Tongue (tissue), 2 donors: ENCODE measurements around the gene LYPD1. TPM values are rescaled to one million over a fixed set of nuclear protein-coding genes. Genes with fewer than 3 reads are reported as not detected.
"Not testable (repeated sequence)": the region's sequence is repeated elsewhere in the genome, so short reads cannot be mapped to it uniquely, and the experiment has no call there.

Experiments
- DNase-seq: peaks from one replicate; pipeline ENCODE4 v3.0.0-alpha.2; 2015
- total RNA-seq: library from RNA; depleted of rRNA; stranded (reverse); fragments of >200 nt; gene quantifications from one replicate; pipeline ENCODE4 v1.2.3, GENCODE V29; 2014

LYPD1 gene, protein sequence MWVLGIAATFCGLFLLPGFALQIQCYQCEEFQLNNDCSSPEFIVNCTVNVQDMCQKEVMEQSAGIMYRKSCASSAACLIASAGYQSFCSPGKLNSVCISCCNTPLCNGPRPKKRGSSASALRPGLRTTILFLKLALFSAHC
- total RNA-seq = 3.6 TPM

DNA sequence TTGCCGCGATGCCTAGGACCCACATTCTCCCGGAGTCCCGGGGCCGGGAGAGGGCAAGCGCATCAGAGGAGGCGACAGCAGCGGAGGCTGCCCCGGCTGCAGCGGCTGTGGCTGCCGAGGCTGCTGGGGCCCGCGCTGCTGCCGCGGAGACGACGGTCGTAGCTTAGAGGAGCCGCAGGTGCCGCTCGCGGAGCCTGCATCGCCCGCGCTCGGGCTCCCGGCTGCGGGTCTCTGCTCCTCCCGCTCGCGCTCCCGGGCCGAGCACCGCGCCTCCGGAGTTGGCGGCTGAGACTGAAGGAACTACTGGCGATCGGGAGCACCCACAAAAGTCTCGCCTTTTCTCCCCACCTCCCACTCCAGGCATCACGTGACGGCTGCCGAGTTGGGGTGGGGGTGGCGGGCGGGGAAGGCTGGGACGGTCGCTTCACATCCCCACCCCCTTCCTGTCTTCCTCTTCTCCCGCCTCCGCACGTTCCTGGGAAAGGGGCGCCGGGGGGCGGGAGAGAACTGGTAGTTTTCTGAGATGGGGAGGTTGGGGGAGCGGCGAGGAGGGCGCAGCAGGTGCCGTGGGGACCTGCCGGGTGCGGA, at the start of gene LYPD1:
TSS of gene LYPD1 (minus strand) at position 298 of the 588 bp plus-strand sequence. CDS start at position 25, 273 bp downstream.
- DNase-seq = peak; percentile 42

DNA sequence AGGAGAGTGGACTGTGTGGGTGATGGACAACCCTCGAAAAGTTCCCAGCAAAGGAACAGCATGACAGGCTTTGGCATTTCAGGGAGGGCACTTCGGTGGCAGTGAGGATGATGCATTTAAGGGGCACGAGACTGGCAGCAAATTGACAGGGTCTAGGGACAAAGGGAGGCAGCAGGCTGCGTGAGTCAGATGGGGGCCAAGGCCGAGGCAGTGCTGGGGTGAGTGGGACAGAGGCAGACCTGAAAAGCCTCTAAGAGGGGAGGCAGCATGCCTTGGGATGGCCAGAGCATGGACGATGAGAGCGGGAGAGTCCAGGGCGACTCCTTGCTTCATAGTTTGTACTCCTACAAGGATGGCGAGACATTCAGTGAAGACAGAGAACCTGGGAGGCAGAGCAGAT, 49.5 kb upstream of the LYPD1 start:
- no peak for DNase-seq

DNA sequence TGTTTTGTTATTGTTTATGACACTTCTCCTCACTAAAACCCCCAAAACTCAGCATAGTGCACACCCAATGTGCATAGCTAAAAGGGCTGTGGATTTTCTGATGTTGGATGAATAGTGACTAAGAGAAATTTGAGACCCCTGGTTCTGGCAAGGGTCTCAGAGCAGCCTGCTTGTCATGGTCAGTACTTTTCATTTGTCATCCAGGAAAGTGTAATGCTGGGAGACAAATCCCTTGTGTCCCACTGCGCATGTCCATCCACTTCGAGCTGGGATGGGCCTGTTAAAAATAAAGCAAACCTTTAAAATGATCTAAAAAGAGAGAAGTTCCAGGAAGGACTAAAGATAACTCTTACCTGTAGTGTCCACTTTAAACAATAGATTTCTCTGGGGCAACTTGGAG, 46.9 kb upstream of the LYPD1 start:
- no peak for DNase-seq

DNA sequence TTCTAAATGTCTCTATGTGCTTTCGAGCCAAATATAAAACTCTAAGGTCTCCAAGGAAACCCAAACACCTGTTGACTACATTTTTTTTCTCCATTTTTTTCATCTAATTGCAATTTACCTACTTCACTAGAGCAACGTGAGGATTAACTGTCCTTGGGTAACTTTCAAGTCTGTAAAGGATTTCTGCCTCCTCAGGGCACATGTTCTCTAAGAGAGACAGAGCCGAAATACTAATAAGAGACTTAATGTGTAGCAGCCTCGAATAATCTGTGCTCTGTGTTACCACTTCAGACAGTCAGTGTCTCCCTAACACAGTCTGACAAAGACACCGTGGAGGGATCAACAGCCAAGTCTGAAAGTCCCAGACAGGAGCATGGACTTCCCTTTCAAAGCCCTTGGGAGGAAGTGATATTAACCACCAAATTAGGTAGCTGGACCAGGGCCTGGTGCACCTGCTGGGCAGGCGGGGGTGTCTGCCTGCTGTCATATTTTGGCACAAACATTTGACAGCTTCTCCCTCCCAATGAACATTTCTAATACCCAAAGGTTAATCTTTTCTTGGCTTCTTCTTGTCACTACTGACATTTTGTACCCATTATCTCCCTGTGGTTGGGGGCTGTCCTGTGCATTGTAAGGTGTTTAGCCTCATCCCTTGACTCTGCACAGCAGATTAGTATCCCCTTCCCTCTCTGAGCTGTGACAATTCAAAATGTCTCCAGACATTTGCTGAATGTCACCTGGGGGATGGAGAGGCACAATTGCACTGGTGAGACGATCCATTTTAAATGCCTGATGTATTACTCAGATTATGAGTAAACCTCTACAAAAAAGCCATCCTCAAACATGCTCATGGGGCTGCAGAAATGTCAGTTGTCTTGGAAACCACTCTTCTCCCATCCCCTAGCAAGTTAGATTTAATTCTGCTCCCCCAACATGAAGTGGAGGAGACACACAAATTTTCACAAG, 45.7 kb upstream of the LYPD1 start:
- DNase-seq = peak; percentile 60

DNA sequence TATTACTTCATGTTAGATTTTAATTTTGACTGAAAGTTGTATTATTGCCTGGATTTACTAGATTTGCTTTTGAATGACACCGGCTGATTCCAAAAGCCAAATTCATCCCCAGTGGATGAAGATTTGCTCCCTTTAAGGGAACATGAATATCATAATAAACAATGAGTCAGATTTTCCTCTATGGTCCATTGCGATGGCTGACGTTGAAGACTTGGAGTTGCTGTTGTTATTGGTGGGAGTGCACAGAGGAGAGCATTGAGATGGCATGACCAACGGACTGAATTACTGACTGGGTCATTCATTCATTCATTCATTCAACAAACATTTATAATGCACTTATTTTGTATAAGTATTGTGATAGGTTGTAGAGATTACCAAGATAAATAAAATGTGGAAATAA, 33.4 kb upstream of the LYPD1 start:
- no peak for DNase-seq

DNA sequence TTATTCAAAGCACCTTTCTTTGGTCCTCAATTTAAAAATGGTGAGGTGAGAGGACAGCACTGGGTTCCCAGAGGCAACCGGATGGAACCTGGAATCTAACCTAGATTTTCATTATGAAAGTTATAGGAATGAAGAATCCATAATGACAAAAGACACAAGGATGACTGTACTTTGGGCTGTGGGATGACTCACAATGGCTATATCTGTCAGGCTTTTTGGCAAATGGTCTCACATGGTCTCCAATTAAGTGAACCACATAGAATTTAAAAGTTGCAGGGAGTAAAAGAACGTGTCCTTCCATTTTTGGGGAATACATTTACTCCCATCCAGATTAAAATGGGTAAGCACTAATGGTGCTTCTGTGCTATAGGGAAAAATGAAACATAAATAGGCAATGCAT, 31.8 kb upstream of the LYPD1 start:
- DNase-seq = no peak

DNA sequence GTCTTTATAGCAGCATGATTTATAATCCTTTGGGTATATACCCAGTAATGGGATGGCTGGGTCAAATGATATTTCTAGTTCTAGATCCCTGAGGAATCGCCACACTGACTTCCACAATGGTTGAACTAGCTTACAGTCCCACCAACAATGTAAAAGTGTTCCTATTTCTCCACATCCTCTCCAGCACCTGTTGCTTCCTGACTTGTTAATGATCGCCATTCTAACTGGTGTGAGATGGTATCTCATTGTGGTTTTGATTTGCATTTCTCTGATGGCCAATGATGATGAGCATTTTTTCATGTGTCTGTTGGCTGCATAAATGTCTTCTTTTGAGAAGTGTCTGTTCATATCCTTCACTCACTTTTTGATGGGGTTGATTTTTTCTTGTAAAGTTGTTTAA, 29.8 kb upstream of the LYPD1 start:
- DNase-seq = not testable (repeated sequence)

DNA sequence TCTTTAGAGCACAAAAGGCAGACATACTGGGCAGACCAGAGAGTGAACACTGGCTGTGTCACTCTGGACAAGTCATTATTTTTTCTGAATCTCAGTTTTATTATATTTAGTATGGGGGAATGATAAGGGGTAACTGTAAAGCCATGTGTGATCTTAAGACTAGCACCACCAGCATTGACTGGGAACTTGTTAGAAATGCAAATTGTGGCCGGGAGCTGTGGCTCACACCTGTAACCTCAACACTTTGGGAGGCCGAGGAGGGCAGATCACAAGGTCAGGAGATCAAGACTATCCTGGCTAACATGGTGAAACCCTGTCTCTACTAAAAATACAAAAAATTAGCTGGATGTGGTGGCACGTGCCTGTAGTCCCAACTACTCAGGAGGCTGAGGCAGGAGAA, 28.3 kb upstream of the LYPD1 start:
- DNase-seq = not testable (repeated sequence)

DNA sequence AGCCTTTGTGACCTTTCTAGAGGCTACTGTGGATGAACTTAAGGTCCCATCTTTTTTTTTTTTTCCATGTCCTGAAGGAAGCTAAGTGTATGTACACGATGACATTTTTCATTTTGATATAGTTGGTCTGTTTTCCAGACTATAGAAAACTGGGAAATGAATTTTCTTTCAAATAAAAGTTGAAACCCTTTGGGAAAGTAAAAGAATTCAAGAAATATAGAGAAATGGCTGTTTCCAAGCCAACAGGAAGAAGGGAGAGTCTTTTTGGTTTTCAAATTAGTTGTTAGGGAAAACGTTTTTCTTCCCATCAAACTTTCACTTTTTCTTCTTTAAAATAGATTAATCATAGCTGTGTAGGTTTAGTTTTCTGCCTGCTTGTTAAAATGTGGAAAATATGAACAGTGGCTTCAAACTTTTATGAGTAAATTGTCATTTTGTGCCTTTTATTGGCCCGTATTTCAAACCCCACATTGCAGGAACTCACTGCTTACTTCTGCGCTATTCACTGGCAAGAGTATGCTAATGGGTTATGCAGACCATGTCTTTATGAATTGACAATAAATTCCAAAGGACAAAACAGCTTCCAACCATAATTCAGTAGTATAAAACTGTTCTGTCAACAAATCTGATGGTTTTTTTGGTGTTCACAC, 27.7 kb upstream of the LYPD1 start:
- DNase-seq = peak; percentile 19

DNA sequence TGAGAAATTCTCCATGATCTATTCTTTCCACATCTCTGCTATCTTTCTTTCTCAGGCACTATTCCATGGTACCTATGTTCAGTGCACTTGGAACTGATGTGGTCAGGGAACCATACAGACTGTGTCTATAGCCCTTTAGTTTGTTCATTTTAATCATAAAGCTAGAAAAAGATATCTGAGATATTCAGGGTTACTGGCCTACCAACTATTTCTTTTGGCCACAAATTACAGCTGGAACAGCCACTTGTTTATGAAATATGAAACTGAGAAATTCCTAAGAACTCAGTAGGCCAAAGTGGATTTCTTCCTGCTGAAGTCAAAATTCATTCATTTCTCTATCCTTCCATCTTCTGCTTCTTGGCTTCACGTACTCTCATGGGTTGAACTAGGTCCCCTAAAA, 22.8 kb upstream of the LYPD1 start:
- DNase-seq = no peak

DNA sequence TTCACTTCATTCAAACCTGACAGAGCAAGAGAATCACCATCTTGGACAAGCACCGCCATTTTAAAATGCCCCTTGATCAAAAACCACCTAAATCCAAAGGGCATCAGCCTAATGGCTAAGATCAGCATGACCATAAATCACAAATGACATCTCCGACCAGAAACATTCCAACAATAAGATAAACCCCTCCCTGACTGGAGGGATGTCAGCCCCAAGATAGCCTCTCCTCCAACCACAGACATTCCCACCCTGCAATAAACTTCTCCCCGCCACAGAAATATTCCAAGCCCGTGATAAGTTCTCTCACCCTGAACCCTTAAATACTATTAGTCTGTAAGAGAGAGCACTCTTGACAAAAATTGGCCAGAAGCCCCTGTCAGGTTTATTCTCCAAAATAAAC, 21.6 kb upstream of the LYPD1 start:
- DNase-seq = no peak

DNA sequence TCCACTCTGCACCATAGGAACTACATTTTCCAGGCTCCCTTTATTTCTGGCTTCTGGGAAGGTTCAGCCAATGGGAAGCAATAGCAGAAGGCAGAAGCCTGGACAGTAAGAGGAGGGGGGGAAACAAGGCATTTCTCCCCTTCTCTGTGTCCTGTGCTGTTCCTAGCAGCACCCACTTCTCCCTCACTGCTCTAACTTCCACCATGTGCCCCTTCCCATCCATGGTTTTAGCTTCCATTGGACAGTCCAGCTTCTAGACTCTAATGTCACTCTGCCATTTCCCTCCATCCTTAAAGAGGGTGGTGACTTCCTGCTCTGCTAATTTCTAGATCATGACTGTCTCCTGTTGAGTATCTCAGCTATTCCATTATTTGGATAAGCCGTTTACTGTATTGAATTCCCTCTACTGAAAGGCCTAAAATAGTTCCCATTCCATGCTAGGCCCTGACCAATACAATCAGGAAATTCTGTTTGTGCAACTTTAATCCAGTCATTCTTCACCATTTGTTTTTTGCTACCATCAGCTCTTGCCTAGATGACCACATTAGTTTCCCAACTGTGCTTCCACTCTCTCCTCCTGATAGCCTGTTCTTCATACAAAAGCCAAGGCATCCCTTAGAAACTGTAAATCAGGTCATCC, 20.8 kb upstream of the LYPD1 start:
- no peak for DNase-seq

DNA sequence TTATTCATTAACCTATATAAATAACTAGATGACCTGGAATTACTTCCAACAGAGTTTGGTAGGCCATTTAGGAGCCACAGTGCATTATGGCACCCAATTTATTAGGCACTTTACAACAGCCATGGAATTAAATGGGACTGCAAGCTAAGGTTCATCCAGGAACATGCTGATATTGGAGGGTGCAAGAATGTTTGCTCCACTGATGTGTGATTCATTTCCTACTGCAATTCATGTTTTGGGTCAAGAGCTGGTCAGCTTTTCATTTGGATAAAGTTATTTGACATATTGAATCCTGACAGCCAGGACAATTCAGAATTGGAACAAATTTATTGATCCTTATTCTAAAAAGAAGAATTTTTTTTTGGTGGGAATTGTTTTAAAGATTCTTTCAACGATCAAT, 11.8 kb upstream of the LYPD1 start:
- no peak for DNase-seq

DNA sequence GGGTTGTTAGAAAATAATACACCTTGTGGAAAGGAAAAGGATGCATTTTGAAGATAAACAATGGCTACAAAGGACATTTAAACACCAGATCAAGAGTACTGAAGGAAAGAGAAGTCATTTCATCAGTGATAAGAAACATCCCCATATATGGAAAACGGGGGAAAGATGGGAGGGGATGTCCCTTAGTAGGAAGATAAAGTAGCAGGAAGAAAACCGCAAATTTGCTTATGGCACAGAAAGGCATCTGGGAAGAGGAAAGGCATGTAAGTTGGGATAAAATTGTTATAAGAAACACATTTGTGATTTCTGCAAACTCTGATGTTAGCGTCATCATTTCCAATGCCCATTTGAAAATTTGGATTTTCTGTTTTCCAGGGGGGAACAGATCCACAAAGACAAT, 10.5 kb upstream of the LYPD1 start:
- DNase-seq = no peak

DNA sequence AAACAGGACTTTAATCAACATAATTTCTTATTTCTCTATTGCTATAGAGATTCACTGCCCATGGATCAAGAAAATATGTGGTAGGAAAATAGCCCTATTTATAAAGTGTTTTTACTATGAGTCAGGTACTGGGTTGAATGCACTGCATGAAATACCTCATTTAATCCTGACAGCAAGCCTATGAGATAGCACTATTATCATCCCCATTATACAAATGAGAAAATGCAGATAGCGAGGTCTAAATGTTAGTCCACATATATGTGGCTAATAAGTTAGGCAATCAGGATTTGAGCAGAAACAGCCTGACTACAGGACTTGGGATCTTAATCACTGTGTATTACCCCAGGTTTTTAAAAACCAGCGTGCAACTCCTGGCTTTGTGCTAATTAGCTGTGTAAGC, 8.5 kb upstream of the LYPD1 start:
- no peak for DNase-seq

DNA sequence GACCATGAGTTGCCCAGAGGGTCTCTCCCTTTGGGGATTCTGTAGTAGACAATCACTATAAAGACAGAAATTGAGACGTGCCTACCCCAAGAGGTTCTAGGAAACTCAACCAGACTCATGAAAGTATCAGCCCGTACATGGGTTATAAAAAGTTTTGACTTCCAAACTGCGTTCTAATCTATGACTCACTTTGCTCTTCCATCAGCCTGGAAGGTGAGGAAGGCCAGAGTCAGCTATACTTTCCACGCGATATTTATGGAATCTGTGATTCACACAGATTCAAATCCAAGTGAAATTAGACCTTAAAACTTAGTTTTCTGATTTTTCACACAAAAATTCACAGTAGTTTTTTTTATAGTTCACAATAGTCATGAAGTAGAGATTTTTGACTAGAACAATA, 7.7 kb upstream of the LYPD1 start:
- DNase-seq = no peak

DNA sequence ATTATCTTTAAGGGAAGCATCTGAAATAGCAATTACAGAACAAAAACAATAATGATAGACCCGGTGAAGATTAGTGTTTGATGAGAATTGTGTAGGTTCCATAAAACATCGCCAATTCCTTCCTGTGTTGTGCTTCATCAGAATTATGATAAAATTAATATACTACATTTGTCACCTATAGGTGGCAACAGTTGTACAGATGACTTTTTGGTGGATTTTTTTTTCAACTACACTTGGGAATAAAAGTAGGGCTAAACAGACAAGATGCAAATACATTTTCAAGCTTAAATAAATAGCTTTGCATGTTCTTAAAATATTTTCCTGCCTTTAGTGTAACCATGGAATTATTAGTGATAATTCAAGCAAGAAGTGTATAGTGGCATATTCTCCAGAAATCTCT, 7.0 kb upstream of the LYPD1 start:
- no peak for DNase-seq

DNA sequence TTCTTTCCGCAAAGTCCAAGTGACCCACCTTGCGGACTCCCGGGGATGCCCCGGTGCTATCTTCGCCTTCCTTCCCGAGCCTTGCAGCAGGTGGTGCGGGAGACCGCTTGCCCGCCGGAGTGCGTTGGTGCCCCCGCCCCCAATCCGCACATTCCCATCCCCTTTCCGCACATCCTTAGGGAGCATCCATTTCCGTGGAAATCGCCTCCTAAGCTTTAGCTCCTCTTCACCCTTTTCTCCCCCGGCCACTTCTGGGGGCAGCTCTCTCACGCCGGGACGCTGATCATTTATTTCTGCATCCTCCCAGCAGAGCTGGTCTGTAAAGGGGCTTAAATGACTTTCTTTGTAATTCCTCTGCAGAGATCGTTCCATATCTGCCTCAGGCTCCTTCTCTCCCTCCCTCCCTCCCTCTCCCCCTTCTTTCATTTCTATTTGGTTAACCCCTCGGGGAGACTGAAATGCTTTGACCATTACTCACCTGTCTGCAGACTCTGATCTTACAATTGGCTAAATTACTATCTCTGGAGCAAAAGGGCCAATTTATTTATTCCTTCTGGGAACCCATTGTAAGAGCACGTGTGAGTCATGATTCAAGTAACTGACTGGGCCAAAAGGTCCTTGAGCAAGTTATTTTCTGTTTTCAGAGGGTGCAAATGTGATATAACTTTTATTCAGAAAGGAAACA, 1.3 kb upstream of the LYPD1 start:
- no peak for DNase-seq

DNA sequence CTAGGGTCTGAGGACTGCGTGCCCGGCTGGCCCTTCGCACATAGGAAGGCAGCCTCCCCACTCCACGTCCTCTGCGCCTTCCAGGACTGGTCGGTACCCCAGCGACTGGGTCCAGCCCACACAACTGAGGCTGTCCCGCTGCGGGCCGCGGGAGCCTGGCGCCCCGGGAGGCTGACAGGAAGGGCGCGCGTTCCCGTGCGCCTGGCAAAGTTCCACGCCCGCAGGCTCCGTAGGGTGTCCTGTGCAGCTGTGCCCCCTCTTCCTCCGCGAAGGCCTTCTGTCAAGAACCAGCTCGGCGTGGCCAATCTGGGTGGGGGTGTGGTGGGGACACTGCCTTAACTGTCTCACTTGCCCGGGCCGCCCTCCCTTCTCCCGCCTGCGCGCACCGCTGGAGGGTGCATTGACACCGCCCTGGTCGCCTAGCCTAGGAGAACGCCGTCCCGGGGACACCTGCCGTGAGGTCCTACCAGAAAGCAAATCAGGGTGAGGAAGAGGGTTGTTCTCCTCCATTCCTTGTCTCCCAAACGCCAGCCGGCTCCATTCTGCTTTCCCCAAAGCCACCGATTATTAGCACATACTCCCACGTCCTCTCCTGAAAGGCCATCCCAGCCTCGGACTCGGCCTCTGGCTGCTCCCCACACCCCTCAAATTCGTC, 618 bp upstream of the LYPD1 start:
- peak; percentile 24 for DNase-seq

DNA sequence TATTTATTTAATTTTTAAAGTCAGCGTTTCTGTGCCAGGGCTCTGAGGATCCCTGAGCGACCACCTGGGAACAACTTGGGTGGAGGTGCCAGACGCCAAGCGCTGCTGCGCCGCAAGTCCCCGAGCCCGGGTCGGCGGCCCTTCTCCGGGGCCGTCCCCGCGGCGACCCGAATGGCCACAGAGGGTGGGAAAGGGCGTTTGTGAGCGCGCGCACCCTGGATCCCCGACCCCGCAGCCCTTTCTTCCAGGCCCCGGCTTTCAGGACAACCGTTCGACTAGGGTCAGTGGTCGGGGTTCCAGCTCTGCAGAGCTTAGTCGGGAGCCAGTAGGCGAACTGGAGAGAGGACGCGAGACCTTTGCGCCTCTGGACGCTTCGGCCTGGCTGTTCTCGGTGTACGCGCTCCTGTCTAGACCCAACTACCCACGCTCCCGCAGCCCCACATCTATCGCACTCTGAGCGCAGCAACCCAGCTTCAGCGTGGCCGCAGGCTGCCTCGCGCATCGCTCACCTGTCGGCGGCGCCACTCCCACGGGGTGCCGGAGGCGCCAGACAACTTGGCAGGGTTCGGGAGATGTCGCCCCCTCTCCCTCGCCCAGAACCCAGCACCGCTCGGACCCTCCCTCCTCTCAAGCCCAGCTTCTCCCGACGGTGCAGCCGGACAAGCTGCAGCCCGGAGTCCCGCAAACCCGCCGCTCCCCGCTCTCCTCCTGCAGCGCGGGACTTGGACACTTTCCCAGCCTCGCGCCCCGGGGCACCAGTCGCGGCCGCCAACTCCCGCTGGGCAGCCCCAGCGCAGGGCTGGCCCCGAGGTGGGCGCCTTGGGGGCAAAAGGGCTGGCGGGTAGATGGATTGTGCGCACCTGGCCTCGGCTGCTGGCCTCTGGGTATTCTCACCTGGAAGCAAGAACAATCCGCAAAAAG, 758 bp downstream of the LYPD1 start:
- DNase-seq = peak; percentile 41
